Measurements from ENCODE around the gene CCDC7.
"Not testable (repeated sequence)": the region's sequence is repeated elsewhere in the genome, so short reads cannot be mapped to it uniquely, and the experiment has no call there.

CCDC7 gene

DNA sequence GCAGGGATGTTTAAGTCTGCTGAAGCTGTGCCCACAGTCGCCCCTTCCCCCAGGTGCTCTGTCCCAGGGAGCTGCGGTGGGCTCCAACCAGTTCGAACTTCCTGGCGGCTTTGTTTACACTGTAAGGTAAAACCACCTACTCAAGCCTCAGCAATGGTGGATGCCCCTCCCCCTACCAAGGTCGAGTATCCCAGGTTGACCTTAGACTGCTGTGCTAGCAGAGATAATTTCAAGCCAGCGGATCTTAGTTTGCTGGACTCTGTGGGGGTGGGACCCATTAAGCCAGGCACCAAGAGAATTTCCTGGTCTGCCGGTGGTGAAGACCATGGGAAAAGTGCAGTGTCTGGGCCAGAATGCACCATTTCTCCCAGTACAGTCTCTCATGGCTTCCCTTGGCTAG is 56.0 kb downstream of the CCDC7 start:
- no peak for ATAC-seq
- no peak for TF ChIP-seq ARNTL (CRISPR knock-in tag; IDR thresholded peaks at IDR 0.05; ENCODE audit: borderline replicate concordance, low read depth)
- TF ChIP-seq, protein P1, sequence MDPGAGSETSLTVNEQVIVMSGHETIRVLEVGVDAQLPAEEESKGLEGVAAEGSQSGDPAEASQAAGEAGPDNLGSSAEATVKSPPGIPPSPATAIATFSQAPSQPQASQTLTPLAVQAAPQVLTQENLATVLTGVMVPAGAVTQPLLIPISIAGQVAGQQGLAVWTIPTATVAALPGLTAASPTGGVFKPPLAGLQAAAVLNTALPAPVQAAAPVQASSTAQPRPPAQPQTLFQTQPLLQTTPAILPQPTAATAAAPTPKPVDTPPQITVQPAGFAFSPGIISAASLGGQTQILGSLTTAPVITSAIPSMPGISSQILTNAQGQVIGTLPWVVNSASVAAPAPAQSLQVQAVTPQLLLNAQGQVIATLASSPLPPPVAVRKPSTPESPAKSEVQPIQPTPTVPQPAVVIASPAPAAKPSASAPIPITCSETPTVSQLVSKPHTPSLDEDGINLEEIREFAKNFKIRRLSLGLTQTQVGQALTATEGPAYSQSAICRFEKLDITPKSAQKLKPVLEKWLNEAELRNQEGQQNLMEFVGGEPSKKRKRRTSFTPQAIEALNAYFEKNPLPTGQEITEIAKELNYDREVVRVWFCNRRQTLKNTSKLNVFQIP (CRISPR knock-in tag; IDR thresholded peaks at IDR 0.05; ENCODE audit: borderline replicate concordance, low read depth): no peak
- TF ChIP-seq SNAI2 (CRISPR knock-in tag; IDR thresholded peaks at IDR 0.05): no peak
- no peak for TF ChIP-seq ISL1 (CRISPR knock-in tag; IDR thresholded peaks at IDR 0.05)
- TF ChIP-seq PPARA (CRISPR knock-in tag; IDR thresholded peaks at IDR 0.05; ENCODE audit: borderline replicate concordance): no peak
- no peak for TF ChIP-seq ZFP3 (CRISPR knock-in tag; IDR thresholded peaks at IDR 0.05)
- no peak for TF ChIP-seq TOX (CRISPR knock-in tag; IDR thresholded peaks at IDR 0.05; ENCODE audit: borderline replicate concordance)
- TF ChIP-seq OSR1 (CRISPR knock-in tag; IDR thresholded peaks at IDR 0.05): no peak
- TF ChIP-seq ESRRG (CRISPR knock-in tag; IDR thresholded peaks at IDR 0.05): no peak
- TF ChIP-seq, protein P2, sequence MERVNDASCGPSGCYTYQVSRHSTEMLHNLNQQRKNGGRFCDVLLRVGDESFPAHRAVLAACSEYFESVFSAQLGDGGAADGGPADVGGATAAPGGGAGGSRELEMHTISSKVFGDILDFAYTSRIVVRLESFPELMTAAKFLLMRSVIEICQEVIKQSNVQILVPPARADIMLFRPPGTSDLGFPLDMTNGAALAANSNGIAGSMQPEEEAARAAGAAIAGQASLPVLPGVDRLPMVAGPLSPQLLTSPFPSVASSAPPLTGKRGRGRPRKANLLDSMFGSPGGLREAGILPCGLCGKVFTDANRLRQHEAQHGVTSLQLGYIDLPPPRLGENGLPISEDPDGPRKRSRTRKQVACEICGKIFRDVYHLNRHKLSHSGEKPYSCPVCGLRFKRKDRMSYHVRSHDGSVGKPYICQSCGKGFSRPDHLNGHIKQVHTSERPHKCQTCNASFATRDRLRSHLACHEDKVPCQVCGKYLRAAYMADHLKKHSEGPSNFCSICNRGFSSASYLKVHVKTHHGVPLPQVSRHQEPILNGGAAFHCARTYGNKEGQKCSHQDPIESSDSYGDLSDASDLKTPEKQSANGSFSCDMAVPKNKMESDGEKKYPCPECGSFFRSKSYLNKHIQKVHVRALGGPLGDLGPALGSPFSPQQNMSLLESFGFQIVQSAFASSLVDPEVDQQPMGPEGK (CRISPR knock-in tag; IDR thresholded peaks at IDR 0.05; ENCODE audit: borderline replicate concordance): no peak

DNA sequence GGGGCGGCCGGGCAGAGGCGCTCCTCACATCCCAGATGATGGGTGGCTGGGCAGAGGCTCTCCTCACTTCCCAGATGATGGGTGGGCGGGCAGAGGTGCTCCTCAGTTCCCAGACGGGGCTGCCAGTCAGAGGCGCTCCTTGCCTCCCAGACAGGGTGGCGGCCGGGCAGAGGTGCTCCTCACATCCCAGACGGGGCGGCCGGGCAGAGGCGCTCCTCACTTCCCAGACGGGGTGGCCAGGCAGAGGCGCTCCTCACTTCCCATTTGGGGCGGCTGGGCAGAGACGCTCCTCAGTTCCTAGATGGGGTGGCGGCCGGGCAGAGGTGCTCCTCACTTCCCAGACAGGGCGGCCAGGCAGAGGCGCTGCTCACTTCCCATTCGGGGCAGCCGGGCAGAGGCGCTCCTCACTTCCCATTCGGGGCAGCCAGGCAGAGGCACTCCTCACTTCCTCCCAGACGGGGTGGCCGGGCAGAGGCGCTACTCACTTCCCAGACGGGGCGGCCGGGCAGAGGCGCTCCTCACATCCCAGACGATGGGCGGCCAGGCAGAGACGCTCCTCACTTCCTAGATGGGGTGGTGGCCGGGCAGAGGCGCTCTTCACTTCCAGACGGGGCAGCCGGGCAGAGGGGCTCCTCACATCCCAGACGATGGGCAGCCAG is 60.0 kb downstream of the CCDC7 start:
- not testable (repeated sequence) for ATAC-seq

DNA sequence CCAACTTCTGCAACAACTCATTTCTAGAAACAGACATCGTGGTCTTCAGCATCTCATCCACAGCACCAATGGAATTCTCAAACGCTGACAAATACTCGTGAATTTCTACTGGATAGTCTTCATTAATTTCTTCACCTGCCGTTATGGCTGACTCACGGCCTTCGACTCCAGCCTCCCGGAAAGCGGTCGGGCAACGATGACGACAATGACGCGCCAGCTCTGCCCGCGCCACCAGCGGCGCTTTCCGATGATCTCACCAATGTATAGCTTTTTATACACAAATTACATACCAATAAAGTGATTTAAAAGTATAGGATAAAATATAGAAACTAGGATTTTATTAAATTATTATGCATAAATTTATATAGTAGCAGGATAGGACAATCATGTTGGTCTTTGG is 65.7 kb downstream of the CCDC7 start:
- TF ChIP-seq TCF4 (CRISPR knock-in tag; IDR thresholded peaks at IDR 0.05; ENCODE audit: borderline replicate concordance) (no peak), ZFP30 (CRISPR knock-in tag; IDR thresholded peaks at IDR 0.05) (no peak), SNAI2 (CRISPR knock-in tag; IDR thresholded peaks at IDR 0.05) (no peak)
- ATAC-seq: no peak

DNA sequence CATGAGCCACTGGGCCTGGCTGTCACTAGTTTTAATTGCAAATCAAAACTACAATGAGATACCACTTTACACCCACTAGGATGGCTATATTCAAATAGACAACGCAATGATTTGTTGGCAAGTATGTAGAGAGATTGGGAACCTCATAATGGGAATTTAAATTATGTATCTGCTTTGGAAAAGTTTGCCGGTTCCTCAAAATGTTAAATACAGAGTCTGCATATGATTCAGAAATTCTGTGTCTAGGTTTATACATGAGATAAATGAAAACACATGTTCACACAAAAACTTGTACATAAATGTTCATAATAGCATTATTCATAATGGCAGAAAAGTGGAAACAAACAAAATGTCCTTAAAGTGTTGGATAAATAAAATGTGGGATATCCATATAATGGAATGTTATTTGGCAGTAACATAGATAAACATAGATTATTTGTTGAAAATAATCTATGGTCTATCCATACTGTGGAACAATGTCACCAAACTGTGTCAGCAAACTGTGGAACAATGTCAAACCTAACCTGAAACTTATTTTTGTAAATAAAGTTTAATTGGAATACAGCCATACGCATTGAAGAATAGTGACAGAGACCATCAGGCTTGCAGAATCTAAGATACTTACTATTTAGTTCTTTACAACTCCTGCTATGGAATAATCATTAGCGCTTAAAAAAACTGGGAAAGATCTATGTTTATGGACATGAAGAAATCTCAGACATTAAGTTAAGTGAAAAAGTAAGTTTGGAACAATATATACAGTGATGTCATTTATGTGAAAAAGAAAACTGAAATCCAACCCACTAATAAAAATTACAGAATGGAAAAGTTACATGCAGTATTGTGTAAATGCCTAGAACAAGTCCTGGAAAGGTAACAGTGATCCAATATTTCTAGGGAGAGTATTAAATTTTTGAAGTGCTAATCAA is 70.9 kb downstream of the CCDC7 start:
- ATAC-seq: no peak

More for the DNA sequence above, 70.9 kb downstream of the CCDC7 start:
- TF ChIP-seq, protein P1 (CRISPR knock-in tag; IDR thresholded peaks at IDR 0.05; ENCODE audit: borderline replicate concordance, low read depth): no peak
- no peak for TF ChIP-seq GLIS3 (CRISPR knock-in tag; IDR thresholded peaks at IDR 0.05)
- no peak for TF ChIP-seq ZNF565 (CRISPR knock-in tag; conservative IDR thresholded peaks at IDR 0.05; ENCODE audit: low read depth)
- TF ChIP-seq ARNTL (CRISPR knock-in tag; IDR thresholded peaks at IDR 0.05; ENCODE audit: borderline replicate concordance, low read depth): no peak
- no peak for TF ChIP-seq ZFP3 (CRISPR knock-in tag; IDR thresholded peaks at IDR 0.05)
- TF ChIP-seq ZC3H10 (CRISPR knock-in tag; IDR thresholded peaks at IDR 0.05): no peak
- TF ChIP-seq, protein P3, sequence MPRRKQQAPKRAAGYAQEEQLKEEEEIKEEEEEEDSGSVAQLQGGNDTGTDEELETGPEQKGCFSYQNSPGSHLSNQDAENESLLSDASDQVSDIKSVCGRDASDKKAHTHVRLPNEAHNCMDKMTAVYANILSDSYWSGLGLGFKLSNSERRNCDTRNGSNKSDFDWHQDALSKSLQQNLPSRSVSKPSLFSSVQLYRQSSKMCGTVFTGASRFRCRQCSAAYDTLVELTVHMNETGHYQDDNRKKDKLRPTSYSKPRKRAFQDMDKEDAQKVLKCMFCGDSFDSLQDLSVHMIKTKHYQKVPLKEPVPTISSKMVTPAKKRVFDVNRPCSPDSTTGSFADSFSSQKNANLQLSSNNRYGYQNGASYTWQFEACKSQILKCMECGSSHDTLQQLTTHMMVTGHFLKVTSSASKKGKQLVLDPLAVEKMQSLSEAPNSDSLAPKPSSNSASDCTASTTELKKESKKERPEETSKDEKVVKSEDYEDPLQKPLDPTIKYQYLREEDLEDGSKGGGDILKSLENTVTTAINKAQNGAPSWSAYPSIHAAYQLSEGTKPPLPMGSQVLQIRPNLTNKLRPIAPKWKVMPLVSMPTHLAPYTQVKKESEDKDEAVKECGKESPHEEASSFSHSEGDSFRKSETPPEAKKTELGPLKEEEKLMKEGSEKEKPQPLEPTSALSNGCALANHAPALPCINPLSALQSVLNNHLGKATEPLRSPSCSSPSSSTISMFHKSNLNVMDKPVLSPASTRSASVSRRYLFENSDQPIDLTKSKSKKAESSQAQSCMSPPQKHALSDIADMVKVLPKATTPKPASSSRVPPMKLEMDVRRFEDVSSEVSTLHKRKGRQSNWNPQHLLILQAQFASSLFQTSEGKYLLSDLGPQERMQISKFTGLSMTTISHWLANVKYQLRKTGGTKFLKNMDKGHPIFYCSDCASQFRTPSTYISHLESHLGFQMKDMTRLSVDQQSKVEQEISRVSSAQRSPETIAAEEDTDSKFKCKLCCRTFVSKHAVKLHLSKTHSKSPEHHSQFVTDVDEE (CRISPR knock-in tag; IDR thresholded peaks at IDR 0.05): no peak
- TF ChIP-seq ISL1 (CRISPR knock-in tag; IDR thresholded peaks at IDR 0.05): no peak
- no peak for TF ChIP-seq ZNF70 (CRISPR knock-in tag; IDR thresholded peaks at IDR 0.05)
- TF ChIP-seq OSR1 (CRISPR knock-in tag; IDR thresholded peaks at IDR 0.05): no peak
- no peak for TF ChIP-seq SNAI2 (CRISPR knock-in tag; IDR thresholded peaks at IDR 0.05)
- TF ChIP-seq RARB (CRISPR knock-in tag; IDR thresholded peaks at IDR 0.05): no peak
- no peak for TF ChIP-seq TCF4 (CRISPR knock-in tag; IDR thresholded peaks at IDR 0.05; ENCODE audit: borderline replicate concordance)
- TF ChIP-seq ZNF8 (CRISPR knock-in tag; IDR thresholded peaks at IDR 0.05): no peak
- TF ChIP-seq, protein P2 (CRISPR knock-in tag; IDR thresholded peaks at IDR 0.05; ENCODE audit: borderline replicate concordance): no peak
- TF ChIP-seq ZFP30 (CRISPR knock-in tag; IDR thresholded peaks at IDR 0.05): no peak
- TF ChIP-seq CSDC2 (CRISPR knock-in tag; IDR thresholded peaks at IDR 0.05): no peak
- TF ChIP-seq TOX (CRISPR knock-in tag; IDR thresholded peaks at IDR 0.05; ENCODE audit: borderline replicate concordance): no peak
- no peak for TF ChIP-seq ESRRG (CRISPR knock-in tag; IDR thresholded peaks at IDR 0.05)
